Esophagus muscularis mucosa (tissue), 4 donors: ENCODE results near the gene CLIC6.

Experiments
- EP300 ChIP-seq: sonication (generic); formaldehyde crosslinking; IDR thresholded peaks from one replicate; pipeline ENCODE4 v1.6.1; 2017; ENCODE audit warnings: antibody characterized with exemption
- POLR2A ChIP-seq: fragments of 450-650 bp; IDR thresholded peaks from one replicate; pipeline ENCODE4 v1.6.1; 2017; ENCODE audit warnings: antibody characterized with exemption, moderate library complexity, mild to moderate bottlenecking, low read depth
- POLR2AphosphoS5 ChIP-seq, 2 donors: sonication (generic); formaldehyde crosslinking; IDR thresholded peaks; one replicate each; pipeline ENCODE4 v1.6.1; 2017; ENCODE audit warnings: antibody characterized with exemption in 2 of 2
- TF ChIP-seq, protein P1 (sequence below), 3 experiments: fragments of 200-600 bp in 2 of 3; fragments of 450-650 bp in 1 of 3; sonication (generic) in 2 of 3; IDR thresholded peaks; one replicate each; pipeline ENCODE4 v1.5.1; 2017 to 2019; ENCODE audit warnings: antibody characterized with exemption in 3 of 3, mild to moderate bottlenecking in 2 of 3, moderate library complexity in 1 of 3

DNA sequence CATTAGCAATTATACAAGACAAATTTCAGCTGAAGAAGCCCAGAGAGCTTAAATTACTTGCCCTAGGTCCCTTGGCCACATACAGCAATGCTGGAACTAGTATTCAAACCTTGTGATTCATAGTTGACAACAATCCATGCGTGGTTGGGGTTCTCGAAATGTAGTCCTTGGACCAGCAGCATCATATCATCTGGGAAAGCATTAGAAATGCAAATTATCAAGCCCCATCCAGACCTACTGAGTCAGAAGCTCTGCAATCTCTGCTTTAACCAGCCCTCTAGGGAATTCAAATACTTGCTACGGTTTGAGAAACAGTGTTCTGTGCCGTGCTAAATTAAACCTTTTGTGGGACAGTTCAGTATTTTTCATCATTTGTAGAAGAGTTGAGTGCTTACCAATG is 65.1 kb downstream of the CLIC6 start:
- TF ChIP-seq, protein P1, sequence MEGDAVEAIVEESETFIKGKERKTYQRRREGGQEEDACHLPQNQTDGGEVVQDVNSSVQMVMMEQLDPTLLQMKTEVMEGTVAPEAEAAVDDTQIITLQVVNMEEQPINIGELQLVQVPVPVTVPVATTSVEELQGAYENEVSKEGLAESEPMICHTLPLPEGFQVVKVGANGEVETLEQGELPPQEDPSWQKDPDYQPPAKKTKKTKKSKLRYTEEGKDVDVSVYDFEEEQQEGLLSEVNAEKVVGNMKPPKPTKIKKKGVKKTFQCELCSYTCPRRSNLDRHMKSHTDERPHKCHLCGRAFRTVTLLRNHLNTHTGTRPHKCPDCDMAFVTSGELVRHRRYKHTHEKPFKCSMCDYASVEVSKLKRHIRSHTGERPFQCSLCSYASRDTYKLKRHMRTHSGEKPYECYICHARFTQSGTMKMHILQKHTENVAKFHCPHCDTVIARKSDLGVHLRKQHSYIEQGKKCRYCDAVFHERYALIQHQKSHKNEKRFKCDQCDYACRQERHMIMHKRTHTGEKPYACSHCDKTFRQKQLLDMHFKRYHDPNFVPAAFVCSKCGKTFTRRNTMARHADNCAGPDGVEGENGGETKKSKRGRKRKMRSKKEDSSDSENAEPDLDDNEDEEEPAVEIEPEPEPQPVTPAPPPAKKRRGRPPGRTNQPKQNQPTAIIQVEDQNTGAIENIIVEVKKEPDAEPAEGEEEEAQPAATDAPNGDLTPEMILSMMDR (IDR thresholded peaks at IDR 0.05) = no peak
- TF ChIP-seq EP300 (no peak), POLR2AphosphoS5 (IDR thresholded peaks at IDR 0.05) (no peak), POLR2A (no peak)
